Tibial nerve (tissue), 4 donors: ENCODE results near the gene HBZ.

ENCODE experiments used
- EP300 ChIP-seq, 2 donors: sonication (generic); formaldehyde crosslinking; IDR thresholded peaks; one replicate each; pipeline ENCODE4 v1.6.1; 2017; ENCODE audit warnings: antibody characterized with exemption in 2 of 2, mild to moderate bottlenecking in 1 of 2
- POLR2A ChIP-seq, 2 donors: fragments of 450-650 bp; IDR thresholded peaks; one replicate each; pipeline ENCODE4 v1.6.1; 2017; ENCODE audit warnings: antibody characterized with exemption in 2 of 2, mild to moderate bottlenecking in 2 of 2, moderate library complexity in 2 of 2
- TF ChIP-seq, protein P1 (sequence below), 5 experiments: fragments of 200-600 bp in 3 of 5; fragments of 450-650 bp in 2 of 5; sonication (generic) in 3 of 5; IDR thresholded peaks; one replicate each; pipeline ENCODE4 v1.5.1; 2016 to 2019; ENCODE audit warnings: antibody characterized with exemption in 5 of 5, mild to moderate bottlenecking in 3 of 5, moderate library complexity in 2 of 5

DNA sequence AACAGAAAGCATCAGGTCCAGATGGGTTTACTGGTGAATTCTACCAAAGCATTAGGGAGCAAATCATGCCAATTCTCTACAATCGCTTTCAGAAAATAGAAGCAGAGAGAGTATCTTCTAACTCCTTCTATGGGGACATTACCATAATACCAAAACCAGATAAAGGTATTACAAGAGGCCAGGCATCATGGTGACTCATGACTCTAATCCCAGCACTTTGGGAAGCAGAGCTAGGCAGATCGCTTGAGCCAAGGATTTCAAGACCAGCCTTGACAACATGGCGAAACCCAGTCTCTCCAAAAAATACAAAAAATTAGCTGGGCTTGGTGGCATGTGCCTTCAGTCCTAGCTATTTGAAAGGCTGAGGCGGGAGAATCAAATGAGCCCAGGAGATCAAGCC lies 50.8 kb downstream of the HBZ start:
- TF ChIP-seq POLR2A (IDR thresholded peaks at IDR 0.05) = no peak
- TF ChIP-seq, protein P1, sequence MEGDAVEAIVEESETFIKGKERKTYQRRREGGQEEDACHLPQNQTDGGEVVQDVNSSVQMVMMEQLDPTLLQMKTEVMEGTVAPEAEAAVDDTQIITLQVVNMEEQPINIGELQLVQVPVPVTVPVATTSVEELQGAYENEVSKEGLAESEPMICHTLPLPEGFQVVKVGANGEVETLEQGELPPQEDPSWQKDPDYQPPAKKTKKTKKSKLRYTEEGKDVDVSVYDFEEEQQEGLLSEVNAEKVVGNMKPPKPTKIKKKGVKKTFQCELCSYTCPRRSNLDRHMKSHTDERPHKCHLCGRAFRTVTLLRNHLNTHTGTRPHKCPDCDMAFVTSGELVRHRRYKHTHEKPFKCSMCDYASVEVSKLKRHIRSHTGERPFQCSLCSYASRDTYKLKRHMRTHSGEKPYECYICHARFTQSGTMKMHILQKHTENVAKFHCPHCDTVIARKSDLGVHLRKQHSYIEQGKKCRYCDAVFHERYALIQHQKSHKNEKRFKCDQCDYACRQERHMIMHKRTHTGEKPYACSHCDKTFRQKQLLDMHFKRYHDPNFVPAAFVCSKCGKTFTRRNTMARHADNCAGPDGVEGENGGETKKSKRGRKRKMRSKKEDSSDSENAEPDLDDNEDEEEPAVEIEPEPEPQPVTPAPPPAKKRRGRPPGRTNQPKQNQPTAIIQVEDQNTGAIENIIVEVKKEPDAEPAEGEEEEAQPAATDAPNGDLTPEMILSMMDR (IDR thresholded peaks at IDR 0.05) = no peak
- TF ChIP-seq EP300 (IDR thresholded peaks at IDR 0.05) = no peak
